ENCODE results near the gene FGD5. TPM values are rescaled to one million over a fixed set of nuclear protein-coding genes. Genes with fewer than 3 reads are reported as not detected.

FGD5 gene
- total and polyA plus RNA-seq, 11 donors: 6.4 to 22.5 (median 14.9) TPM

DNA sequence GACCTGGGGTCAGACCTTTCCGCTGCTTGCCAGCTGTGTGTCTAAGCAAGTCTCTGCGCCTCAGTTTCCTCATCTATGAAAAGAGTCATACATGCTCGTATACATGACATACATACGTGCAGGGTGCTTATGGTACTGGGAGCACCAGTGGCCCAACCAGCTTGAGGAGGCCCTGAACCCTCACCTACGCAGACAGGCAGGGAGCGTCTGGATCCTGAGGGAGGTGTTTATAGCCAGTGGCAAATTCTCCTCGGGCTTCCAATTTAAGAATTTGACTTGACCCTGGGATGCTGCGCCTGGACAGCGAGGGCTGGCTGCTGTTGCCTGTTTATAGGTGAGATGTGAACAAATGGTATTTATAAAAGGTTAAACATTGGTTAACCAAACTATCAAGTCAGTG, 17.7 kb upstream of the FGD5 start:
- WGBS, 4 donors: 91 to 95% (median 94%) methylated on average over 9 of the region's 9 CpGs
- intact Hi-C loops (cut with DNase I): loop anchor here in 1 of 10 donors (5.0 kb wide), 2 partner anchors 61 to 76 kb away; no protein-coding TSS in a partner anchor
- Histone ChIP-seq H3K4me1 (peaks cover 2 to 38% (median 24%) of the 10 kb centered on the region in 12 donors), H3K4me3 (no peak overlapping the region), H3K9me3 (peaks cover 0 to 6% (median 0%) of the 10 kb centered on the region in 12 donors), H3K27me3 (peaks cover 0 to 3% (median 0%) of the 10 kb centered on the region in 9 donors), H3K36me3 (no peaks in the 10 kb centered on the region), H3K27ac (no peak overlapping the region)
- ATAC-seq (no peak), DNase-seq (no peak)
- TF ChIP-seq, protein P1, sequence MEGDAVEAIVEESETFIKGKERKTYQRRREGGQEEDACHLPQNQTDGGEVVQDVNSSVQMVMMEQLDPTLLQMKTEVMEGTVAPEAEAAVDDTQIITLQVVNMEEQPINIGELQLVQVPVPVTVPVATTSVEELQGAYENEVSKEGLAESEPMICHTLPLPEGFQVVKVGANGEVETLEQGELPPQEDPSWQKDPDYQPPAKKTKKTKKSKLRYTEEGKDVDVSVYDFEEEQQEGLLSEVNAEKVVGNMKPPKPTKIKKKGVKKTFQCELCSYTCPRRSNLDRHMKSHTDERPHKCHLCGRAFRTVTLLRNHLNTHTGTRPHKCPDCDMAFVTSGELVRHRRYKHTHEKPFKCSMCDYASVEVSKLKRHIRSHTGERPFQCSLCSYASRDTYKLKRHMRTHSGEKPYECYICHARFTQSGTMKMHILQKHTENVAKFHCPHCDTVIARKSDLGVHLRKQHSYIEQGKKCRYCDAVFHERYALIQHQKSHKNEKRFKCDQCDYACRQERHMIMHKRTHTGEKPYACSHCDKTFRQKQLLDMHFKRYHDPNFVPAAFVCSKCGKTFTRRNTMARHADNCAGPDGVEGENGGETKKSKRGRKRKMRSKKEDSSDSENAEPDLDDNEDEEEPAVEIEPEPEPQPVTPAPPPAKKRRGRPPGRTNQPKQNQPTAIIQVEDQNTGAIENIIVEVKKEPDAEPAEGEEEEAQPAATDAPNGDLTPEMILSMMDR (IDR thresholded peaks at IDR 0.05): no peak
- TF ChIP-seq POLR2A (IDR thresholded peaks at IDR 0.05): no peak

GRCh38 chr3:14801668-14802380, 16.9 kb upstream of the FGD5 start:
- ATAC-seq: no peak

GRCh38 chr3:14802381-14802731, 16.4 kb upstream of the FGD5 start:
- H3K9me3 ChIP-seq: peaks cover 0 to 6% (median 0%) of the 10 kb centered on the region in 12 donors
- intact Hi-C loops (cut with DNase I): loop anchor here in 1 of 10 donors (5.0 kb wide), 2 partner anchors 60 to 75 kb away; no protein-coding TSS in a partner anchor
- 70 to 80% (median 74%) methylated on average over 7 of the region's 7 CpGs for WGBS, 4 donors
- DNase-seq (no peak), ATAC-seq (no peak)
- H3K27ac ChIP-seq: no peak overlapping the region
- peaks cover 3 to 41% (median 31%) of the 10 kb centered on the region in 12 donors for H3K4me1 ChIP-seq
- peaks cover 0 to 3% (median 0%) of the 10 kb centered on the region in 9 donors for H3K27me3 ChIP-seq
- H3K4me3 ChIP-seq: no peak overlapping the region
- H3K36me3 ChIP-seq: no peaks in the 10 kb centered on the region
- TF ChIP-seq, protein P1 (IDR thresholded peaks at IDR 0.05): no peak
- TF ChIP-seq POLR2A (IDR thresholded peaks at IDR 0.05): no peak

More at GRCh38 chr3:14801668-14802380, 16.9 kb upstream of the FGD5 start:
- WGBS, 4 donors: 62 to 75% (median 70%) methylated on average over 9 to 10 of the region's 10 CpGs
- no peak overlapping the region for H3K4me3 ChIP-seq
- no peak for DNase-seq
- peaks cover 0 to 6% (median 0%) of the 10 kb centered on the region in 12 donors for H3K9me3 ChIP-seq
- no peaks in the 10 kb centered on the region for H3K36me3 ChIP-seq
- H3K27ac ChIP-seq: no peak overlapping the region
- no peak for TF ChIP-seq POLR2A (IDR thresholded peaks at IDR 0.05)
- TF ChIP-seq, protein P1 (IDR thresholded peaks at IDR 0.05): no peak
- peaks cover 3 to 36% (median 28%) of the 10 kb centered on the region in 12 donors for H3K4me1 ChIP-seq
- H3K27me3 ChIP-seq: peaks cover 0 to 3% (median 0%) of the 10 kb centered on the region in 9 donors
- intact Hi-C loops (cut with DNase I): loop anchor here in 1 of 10 donors (5.0 kb wide), 2 partner anchors 60 to 75 kb away; no protein-coding TSS in a partner anchor

All from heart left ventricle (tissue), 16 donors.